Smooth muscle cell (in vitro differentiated cells): ENCODE measurements around the gene SPINT2. TPM values are rescaled to one million over a fixed set of nuclear protein-coding genes. Genes with fewer than 3 reads are reported as not detected.

ENCODE experiments used
- DNase-seq: peaks from one replicate; lab custom pipeline; 2025; ENCODE audit not compliant: unreplicated experiment; lab: John Stamatoyannopoulos, UW
- H2AFZ ChIP-seq: fragments of 200-600 bp; sonication (generic); 2 replicates; pipeline ENCODE4 v1.6.0; 2016; ENCODE audit warnings: antibody characterized with exemption, low read depth, mild to moderate bottlenecking
- H3F3A ChIP-seq: fragments of 200-600 bp; sonication (generic); 2 replicates; pipeline ENCODE4 v1.6.0; 2017; ENCODE audit warnings: antibody characterized with exemption, low read depth
- H3K27ac ChIP-seq: fragments of 200-600 bp; sonication (generic); 2 replicates; pipeline ENCODE4 v1.5.1; 2016; ENCODE audit warnings: low read depth, mild to moderate bottlenecking
- H3K27me3 ChIP-seq: fragments of 200-600 bp; sonication (generic); 2 replicates; pipeline ENCODE4 v1.6.1; 2016; ENCODE audit warnings: low read depth, mild to moderate bottlenecking
- H3K36me3 ChIP-seq: fragments of 200-600 bp; sonication (generic); 2 replicates; pipeline ENCODE4 v1.5.1; 2016; ENCODE audit warnings: low read depth
- H3K4me1 ChIP-seq: fragments of 200-600 bp; sonication (generic); 2 replicates; pipeline ENCODE4 v1.5.1; 2016; ENCODE audit warnings: low read depth
- H3K4me2 ChIP-seq: fragments of 200-600 bp; sonication (generic); 2 replicates; pipeline ENCODE4 v1.6.0; 2016; ENCODE audit warnings: mild to moderate bottlenecking
- H3K4me3 ChIP-seq: fragments of 200-600 bp; sonication (generic); 2 replicates; pipeline ENCODE4 v1.5.1; 2016; ENCODE audit warnings: mild to moderate bottlenecking
- H3K79me2 ChIP-seq: fragments of 200-600 bp; sonication (generic); 2 replicates; pipeline ENCODE4 v1.6.0; 2016; ENCODE audit warnings: low read depth, mild to moderate bottlenecking
- H3K9ac ChIP-seq: fragments of 200-600 bp; sonication (generic); 2 replicates; pipeline ENCODE4 v1.6.0; 2016; ENCODE audit warnings: low read depth
- H3K9me3 ChIP-seq: fragments of 200-600 bp; sonication (generic); replicated peaks from 2 replicates; pipeline ENCODE4 v1.5.1; 2016; ENCODE audit warnings: low read depth
- H4K20me1 ChIP-seq: fragments of 200-600 bp; sonication (generic); 2 replicates; pipeline ENCODE4 v1.6.0; 2016; ENCODE audit warnings: low read depth
- CTCF ChIP-seq: fragments of 200-600 bp; sonication (generic); IDR thresholded peaks from 2 replicates; pipeline ENCODE4 v1.5.1; 2017; ENCODE audit warnings: borderline replicate concordance, mild to moderate bottlenecking, antibody characterized with exemption; ENCODE audit not compliant: insufficient read depth, poor library complexity, severe bottlenecking
- WGBS: methylation state at CpG from one replicate; pipeline ENCODE4 v1.1.7; 2016; ENCODE audit warnings: low lambda C conversion rate; 5-methylcytosine and 5-hydroxymethylcytosine counted together
- polyA plus RNA-seq: library from polyadenylated mRNA; unstranded; fragments of >200 nt; fragmentation: Nextera tagmentation; extraction: Ambion mirVana; gene quantifications from 2 replicates; pipeline ENCODE4 v1.2.1, GENCODE V29; 2016
- total RNA-seq: library from RNA; depleted of rRNA; stranded (reverse); fragments of >200 nt; gene quantifications from 2 replicates; pipeline ENCODE4 v1.2.3, GENCODE V29; 2014

Gene SPINT2
- total and polyA plus RNA-seq, 2 experiments from 2014 or later: 153 to 201 TPM

- Histone ChIP-seq H4K20me1 (peaks cover 7% of the 10 kb centered on the region), H3K9me3 (no peaks in the 10 kb centered on the region), H3K79me2 (no peaks in the 10 kb centered on the region), H3K4me1 (peaks cover 14% of the 10 kb centered on the region), H3K4me2 (peak overlapping the region; percentile 92), H3F3A (peaks cover 3% of the 10 kb centered on the region), H3K27ac (peak overlapping the region; percentile 47), H2AFZ (no peak overlapping the region), H3K27me3 (no peaks in the 10 kb centered on the region), H3K36me3 (no peaks in the 10 kb centered on the region), H3K9ac (no peak overlapping the region), H3K4me3 (no peak overlapping the region)
- no peak for TF ChIP-seq CTCF
- 98% methylated on average over 3 of the region's 3 CpGs for WGBS
- no peak for DNase-seq
These were observed 56.6 kb downstream of the SPINT2 start for GRCh38 chr19:38320969-38321339.

- no peak overlapping the region for H2AFZ ChIP-seq
- H3F3A ChIP-seq: peaks cover 3% of the 10 kb centered on the region
- TF ChIP-seq CTCF: no peak
- no peaks in the 10 kb centered on the region for H3K27me3 ChIP-seq
- peak overlapping the region; percentile 92 for H3K4me2 ChIP-seq
- peaks cover 14% of the 10 kb centered on the region for H3K4me1 ChIP-seq
- 35% methylated on average over 11 of the region's 11 CpGs for WGBS
- H4K20me1 ChIP-seq: peaks cover 7% of the 10 kb centered on the region
- H3K4me3 ChIP-seq: no peak overlapping the region
- no peak overlapping the region for H3K9ac ChIP-seq
- no peaks in the 10 kb centered on the region for H3K9me3 ChIP-seq
- peak overlapping the region; percentile 47 for H3K27ac ChIP-seq
- H3K36me3 ChIP-seq: no peaks in the 10 kb centered on the region
- no peaks in the 10 kb centered on the region for H3K79me2 ChIP-seq
- no peak for DNase-seq
These were observed 57.3 kb downstream of the SPINT2 start for GRCh38 chr19:38321646-38322196.

- no peak overlapping the region for H3K4me2 ChIP-seq
- WGBS: 91% methylated on average over 7 of the region's 7 CpGs
- H3K27me3 ChIP-seq: no peaks in the 10 kb centered on the region
- H3K9me3 ChIP-seq: no peaks in the 10 kb centered on the region
- no peak for TF ChIP-seq CTCF
- no peak overlapping the region for H2AFZ ChIP-seq
- H3K36me3 ChIP-seq: no peaks in the 10 kb centered on the region
- no peak overlapping the region for H3K27ac ChIP-seq
- peaks cover 3% of the 10 kb centered on the region for H3F3A ChIP-seq
- no peak overlapping the region for H3K9ac ChIP-seq
- H4K20me1 ChIP-seq: peaks cover 7% of the 10 kb centered on the region
- H3K79me2 ChIP-seq: no peaks in the 10 kb centered on the region
- DNase-seq: no peak
- H3K4me1 ChIP-seq: peaks cover 14% of the 10 kb centered on the region
- no peak overlapping the region for H3K4me3 ChIP-seq
These were observed 58.9 kb downstream of the SPINT2 start for GRCh38 chr19:38323291-38323690.

GRCh38 chr19:38324431-38324830, 60.1 kb downstream of the SPINT2 start:
- Histone ChIP-seq H3K4me1 (peaks cover 14% of the 10 kb centered on the region), H3K27me3 (no peaks in the 10 kb centered on the region), H3K36me3 (no peaks in the 10 kb centered on the region), H3F3A (no peaks in the 10 kb centered on the region), H3K9me3 (no peaks in the 10 kb centered on the region), H4K20me1 (peaks cover 7% of the 10 kb centered on the region), H3K9ac (no peak overlapping the region), H3K4me2 (no peak overlapping the region), H3K79me2 (no peaks in the 10 kb centered on the region), H2AFZ (no peak overlapping the region), H3K27ac (no peak overlapping the region), H3K4me3 (no peak overlapping the region)
- DNase-seq: no peak
- no peak for TF ChIP-seq CTCF
- WGBS: 91% methylated on average over 4 of the region's 4 CpGs
